BJ (cell line): ENCODE results near the gene CITED2. TPM values are rescaled to one million over a fixed set of nuclear protein-coding genes. Genes with fewer than 3 reads are reported as not detected.

Experiments
- CTCF ChIA-PET: fragments of 350-600 bp; formaldehyde crosslinking; extraction: SDS; loops from one replicate; lab custom pipeline; 2021; ENCODE audit warnings: antibody characterized with exemption, inconsistent platforms; lab: Yijun Ruan, JAX
- POLR2A ChIA-PET: fragments of 300-600 bp; sonication (Branson Sonifier 250); formaldehyde crosslinking; extraction: SDS; loops from one replicate; lab custom pipeline; 2021; ENCODE audit warnings: antibody characterized with exemption; lab: Charles Lee
- DNase-seq: peaks from one replicate; pipeline ENCODE4 v3.0.0-alpha.2; 2011; ENCODE audit warnings: low read depth
- H3K27me3 ChIP-seq: 2 replicates; pipeline ENCODE4 v1.6.0; 2011; ENCODE audit warnings: low read length; ENCODE audit not compliant: control insufficient read depth, insufficient read depth
- H3K36me3 ChIP-seq: 2 replicates; pipeline ENCODE4 v1.5.1; 2011; ENCODE audit warnings: low read length; ENCODE audit not compliant: control insufficient read depth, insufficient read depth
- H3K4me3 ChIP-seq: 2 replicates; pipeline ENCODE4 v1.5.1; 2011; ENCODE audit warnings: low read depth, mild to moderate bottlenecking, control low read depth, low read length
- CTCF ChIP-seq: IDR thresholded peaks from 2 replicates; pipeline ENCODE4 v1.5.1; 2011; ENCODE audit warnings: low read depth, mild to moderate bottlenecking, control low read depth, inconsistent platforms, low read length, moderate library complexity; ENCODE audit not compliant: insufficient read depth
- polyA plus RNA-seq: library from polyadenylated mRNA; depleted of rRNA; stranded (reverse); fragments of >200 nt; gene quantifications from 2 replicates; pipeline ENCODE4 v1.2.3, GENCODE V29; 2011

Gene CITED2
- polyA plus RNA-seq, 1 experiment = 707 TPM

DNA sequence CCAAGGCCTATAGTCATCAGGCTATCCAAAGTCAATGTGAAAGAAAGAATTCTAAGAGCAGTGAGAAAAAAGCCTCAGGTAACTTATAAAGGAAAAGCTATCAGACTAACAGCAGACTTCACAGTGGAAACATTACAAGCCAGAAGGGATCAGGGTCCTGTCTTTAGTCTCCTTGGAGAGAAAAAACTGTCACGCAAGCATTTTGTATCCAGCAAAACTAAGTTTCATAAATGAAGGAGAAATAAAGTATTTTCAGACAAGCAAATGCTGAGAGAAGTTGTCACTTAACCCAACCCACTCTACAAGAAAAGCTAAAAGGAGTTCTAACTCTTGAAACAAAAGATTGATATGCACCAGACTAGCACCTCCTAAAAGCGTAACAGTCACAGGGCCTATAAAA is 28.1 kb downstream of the CITED2 start:
- TF ChIP-seq CTCF = no peak
- ChIA-PET CTCF (no interaction called here), POLR2A (no interaction called here)
- H3K27me3 ChIP-seq = no peaks in the 10 kb centered on the region
- H3K4me3 ChIP-seq = no peak overlapping the region
- no peak for DNase-seq
- no peaks in the 10 kb centered on the region for H3K36me3 ChIP-seq

DNA sequence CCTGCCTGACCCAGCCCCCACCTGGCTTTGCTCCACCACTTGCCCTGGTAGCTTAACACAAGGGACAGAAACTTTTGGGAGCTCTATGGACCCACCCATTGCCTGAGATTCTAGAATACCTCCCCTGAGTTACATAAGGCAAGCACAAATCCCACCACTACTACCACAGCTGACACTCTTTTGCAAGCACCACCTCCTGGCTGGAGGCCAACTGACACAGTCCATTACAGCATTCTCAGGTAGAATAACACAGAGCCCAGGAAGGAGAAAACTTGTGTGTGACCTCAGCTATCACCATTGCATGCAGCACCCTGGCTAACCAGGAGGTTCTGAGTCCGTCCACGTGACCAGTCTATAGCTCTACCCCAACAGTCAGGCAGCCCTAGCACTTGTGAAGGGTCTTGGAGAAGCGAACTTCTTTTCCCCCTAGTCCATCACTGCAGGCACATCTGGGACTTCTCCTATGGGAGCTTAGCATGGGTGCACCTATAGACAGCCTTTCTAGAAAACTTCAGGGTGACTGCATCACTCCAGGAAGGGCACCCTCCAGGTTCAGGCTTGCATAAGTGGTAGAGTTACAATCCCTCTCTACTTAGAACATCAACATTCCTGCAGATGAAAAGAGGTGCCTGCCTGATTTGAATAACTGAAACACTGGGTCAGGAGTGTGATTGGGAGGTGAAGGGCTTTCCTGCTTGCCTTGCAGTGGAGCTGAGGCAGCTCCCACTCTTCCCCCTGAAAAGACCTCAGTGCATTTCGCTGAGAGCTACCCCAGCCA is 30.1 kb downstream of the CITED2 start:
- no peak for DNase-seq
- ChIA-PET CTCF (no interaction called here), POLR2A (no interaction called here)
- no peaks in the 10 kb centered on the region for H3K36me3 ChIP-seq
- TF ChIP-seq CTCF = no peak
- no peak overlapping the region for H3K4me3 ChIP-seq
- H3K27me3 ChIP-seq = no peaks in the 10 kb centered on the region

DNA sequence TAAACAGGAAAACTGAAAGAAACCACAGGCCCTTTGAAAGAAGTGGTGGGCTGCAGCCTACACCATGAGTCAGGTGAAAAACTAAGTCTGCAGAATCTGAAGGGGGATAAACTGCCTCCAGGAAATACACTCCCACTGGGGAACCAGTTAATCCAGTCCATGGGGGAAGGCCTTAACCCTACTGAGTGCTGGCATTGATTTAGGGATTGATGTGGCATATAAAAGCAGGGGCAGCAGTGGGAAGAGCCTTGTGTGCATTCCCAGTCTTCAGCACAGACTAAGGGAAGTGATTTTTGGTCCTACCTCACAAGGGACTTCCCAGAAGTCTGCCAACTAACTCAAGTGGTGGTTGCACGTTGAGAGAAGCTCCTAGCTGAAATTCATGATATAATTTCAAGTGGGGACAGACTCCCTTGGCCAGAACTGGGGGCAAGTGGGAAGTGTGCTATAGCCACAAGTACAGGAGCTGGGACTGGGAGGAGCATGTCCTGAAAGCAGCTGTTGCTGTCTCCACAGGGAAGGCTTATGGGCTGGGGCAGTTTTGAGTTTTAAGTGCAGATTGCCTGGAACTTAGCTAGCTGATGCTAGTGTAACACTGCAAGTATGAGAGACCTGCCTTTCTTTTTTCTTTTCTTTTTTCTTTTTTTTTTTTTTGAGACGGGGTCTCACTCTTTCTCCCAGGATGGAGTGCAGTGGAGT is 31.2 kb downstream of the CITED2 start:
- Histone ChIP-seq H3K27me3 (no peaks in the 10 kb centered on the region), H3K36me3 (no peaks in the 10 kb centered on the region), H3K4me3 (no peak overlapping the region)
- ChIA-PET POLR2A (no interaction called here), CTCF (no interaction called here)
- no peak for TF ChIP-seq CTCF
- no peak for DNase-seq

- H3K36me3 ChIP-seq = no peaks in the 10 kb centered on the region
- ChIA-PET CTCF (no interaction called here), POLR2A (no interaction called here)
- H3K4me3 ChIP-seq = no peak overlapping the region
- DNase-seq = no peak
- H3K27me3 ChIP-seq = no peaks in the 10 kb centered on the region
- no peak for TF ChIP-seq CTCF
Observed at GRCh38 chr6:139341060-139341459, 33.4 kb downstream of the CITED2 start.

GRCh38 chr6:139338795-139339194 is 35.7 kb downstream of the CITED2 start:
- Histone ChIP-seq H3K4me3 (no peak overlapping the region), H3K27me3 (no peaks in the 10 kb centered on the region), H3K36me3 (no peaks in the 10 kb centered on the region)
- POLR2A ChIA-PET = interaction anchor here (0.5 to 0.9 kb wide), 3 partner anchors 31 to 363 kb away, joined by 3 to 8 read pairs (median 4); no protein-coding TSS in a partner anchor
- TF ChIP-seq CTCF = no peak
- CTCF ChIA-PET = interaction anchor here (0.7 to 2.1 kb wide), 2 partner anchors 26 to 83 kb away, joined by 3 to 7 read pairs; no protein-coding TSS in a partner anchor
- peak; percentile 42 for DNase-seq
